GM21529 (cell line): Measurements from ENCODE around the gene LAIR2.
"Not testable (repeated sequence)": the region's sequence is repeated elsewhere in the genome, so short reads cannot be mapped to it uniquely, and the experiment has no call there.

Experiments used
- ATAC-seq: cut with Tn5 transposase; IDR thresholded peaks from one replicate; pipeline ENCODE4 v1.9.1; 2021; ENCODE audit not compliant: unreplicated experiment

LAIR2 gene

DNA sequence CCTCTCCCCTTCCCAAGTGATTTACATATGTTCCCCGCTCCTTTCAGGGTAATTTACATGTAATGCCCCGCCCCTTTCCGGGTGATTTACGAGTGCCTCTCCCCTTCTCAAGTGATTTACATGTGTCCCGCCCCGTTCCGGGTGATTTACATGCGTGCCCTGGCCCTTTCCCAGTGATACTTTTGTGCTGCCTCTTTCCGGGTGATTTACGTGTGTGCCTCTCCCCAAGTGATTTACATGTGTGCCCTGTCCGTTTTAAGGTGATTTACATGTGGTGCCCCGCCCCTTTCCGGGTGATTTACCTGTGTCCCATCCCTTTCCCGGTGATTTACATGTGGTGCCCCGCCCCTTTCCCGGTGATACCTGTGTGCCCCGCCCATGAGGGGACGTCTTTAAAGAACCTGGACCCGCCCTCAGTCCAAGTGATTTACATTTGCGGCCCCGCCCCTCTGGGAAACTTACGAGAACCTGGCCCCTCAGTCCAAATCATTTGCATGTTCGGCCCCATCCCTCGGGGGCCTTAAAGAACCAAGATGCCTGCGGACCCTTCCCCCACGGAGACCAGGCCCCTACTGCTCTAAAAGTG, 38.5 kb upstream of the LAIR2 start:
- peak; percentile 45 for ATAC-seq

DNA sequence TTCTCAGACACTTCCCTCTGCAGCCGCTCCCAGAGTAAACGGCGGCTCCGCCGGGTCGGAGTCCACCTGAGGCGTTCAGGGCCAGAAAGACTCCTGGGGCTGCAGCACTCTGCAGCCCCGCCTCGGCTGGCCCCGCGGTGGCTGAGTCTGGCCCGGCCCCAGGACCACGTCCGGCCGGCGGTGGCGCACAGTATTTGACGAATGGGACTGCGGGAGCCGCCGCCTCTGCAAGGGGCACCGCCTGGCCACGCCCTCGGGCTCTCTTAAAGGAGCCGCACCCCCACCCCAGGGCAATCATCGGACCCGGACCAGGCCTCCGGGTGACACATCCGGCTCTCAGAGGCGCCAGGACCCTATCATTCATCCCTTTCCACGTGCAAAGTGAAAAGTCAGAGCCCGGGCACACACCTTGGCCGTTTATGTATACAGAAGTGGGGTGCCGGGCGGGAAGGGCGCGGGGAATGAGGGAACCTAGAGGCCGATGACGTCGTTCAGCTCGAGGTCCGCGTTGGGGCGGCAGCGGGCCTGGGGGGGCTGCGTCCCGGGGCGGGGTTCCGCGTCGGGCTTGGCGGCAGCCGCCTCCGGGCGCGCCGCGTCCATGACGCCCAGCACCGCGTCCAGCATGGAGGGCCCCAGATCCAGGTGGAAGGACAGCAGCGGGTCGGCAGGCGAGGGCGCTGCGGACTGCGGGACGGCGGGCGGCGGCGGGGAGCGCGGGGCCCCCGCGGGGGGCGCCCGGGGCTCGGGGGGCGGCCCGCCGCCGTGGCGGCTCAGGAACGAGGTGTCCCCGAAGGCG, 37.8 kb upstream of the LAIR2 start:
- peak; percentile 39 for ATAC-seq

DNA sequence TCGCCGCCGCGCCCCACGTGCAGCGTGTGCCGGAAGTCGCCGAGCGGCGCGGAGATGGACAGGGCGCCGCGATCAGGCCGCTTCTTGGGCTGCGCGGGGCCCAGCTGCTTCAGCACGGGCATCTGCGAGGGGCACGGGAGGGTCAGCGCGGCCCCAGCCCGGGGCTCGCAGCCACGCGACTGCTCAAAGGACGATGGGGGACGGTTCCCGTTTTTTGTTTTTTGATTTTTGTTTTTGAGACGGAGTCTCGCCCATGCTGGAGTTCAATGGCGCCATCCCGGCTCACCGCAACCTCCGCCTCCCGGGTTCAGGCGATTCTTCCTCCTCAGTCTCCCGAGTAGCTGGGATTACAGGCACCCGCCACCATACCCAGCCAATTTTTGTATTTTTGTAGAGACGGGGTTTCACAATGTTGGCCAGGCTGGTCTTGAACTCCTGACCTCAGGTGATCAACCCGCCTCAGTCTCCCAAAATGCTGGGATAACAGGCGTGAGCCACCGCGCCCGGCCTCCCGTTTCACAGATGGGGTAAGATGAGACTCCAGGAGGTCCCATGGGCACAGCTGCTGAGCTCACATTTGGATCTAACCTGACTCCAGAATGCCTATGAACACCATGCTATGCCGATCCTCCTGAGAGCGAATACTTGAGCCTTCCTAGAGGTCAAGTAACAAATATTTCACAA, 37.1 kb upstream of the LAIR2 start:
- no peak for ATAC-seq

DNA sequence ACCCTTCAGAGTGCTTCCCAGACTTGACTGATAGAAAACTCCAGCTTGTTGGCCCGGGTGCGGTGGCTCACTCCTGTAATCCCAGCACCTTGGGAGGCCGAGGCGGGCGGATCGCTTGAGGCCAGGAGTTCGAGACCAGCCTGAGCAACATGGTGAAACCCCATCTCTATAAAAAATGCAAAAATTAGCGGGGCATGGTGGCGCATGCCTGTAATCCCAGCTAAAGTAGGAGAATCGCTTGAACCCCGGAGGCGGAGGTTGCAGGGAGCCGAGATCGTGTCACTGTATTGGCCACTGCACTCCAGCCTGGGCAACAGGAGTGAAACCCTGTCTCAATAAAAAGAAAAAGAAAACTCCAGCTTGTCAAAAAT, 36.5 kb upstream of the LAIR2 start:
- ATAC-seq, result not testable (repeated sequence)

DNA sequence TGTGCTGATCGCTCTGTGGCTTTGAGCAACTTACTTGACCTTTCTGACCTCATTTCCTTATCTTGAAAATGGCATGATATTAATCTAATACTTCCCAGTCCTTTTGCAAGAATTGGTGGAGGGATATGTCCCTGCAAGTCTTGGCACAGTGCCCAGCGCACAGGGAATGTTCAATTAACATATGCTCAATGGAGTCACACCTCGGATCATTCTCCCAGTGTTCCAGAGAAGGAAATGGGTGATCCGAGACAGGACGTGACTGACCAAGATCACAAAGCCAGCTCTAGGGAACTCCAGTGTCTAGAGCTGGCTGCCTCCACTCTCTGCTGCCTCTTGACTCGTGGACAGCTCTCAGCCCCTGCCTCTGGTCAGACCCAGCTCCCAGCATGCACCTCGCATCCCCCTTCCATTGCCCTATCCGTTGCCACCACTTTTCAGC, 33.1 kb upstream of the LAIR2 start:
- no peak for ATAC-seq

DNA sequence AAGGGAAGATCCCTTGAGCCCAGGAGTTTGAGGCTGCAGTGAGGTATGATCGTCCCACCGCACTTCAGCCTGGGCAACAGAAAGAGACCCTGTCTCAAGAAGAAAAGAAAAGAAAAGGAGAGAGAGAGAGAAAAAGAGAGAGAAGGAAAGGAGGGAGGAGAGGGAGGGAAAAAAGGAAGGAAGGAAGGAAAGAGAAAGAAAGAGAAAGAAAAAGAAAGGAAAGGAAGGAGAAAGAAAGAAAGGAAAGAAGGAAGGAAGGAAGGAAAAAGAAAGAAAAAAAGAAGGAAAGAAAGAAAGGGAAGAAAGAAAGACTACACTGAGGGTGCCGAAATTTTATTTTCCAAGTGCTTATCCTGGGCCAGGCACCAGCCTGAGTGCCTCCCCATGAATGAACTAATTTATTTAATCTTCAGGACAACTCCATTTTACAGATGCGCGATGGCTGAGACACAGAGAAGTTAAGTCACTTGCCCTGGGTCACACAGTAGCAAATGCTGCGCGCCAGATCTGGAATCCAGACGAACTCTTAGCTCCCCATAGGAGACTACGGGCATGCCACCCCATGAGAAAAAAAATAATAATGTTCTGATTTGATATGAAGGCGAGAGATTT, 32.2 kb upstream of the LAIR2 start:
- no peak for ATAC-seq

DNA sequence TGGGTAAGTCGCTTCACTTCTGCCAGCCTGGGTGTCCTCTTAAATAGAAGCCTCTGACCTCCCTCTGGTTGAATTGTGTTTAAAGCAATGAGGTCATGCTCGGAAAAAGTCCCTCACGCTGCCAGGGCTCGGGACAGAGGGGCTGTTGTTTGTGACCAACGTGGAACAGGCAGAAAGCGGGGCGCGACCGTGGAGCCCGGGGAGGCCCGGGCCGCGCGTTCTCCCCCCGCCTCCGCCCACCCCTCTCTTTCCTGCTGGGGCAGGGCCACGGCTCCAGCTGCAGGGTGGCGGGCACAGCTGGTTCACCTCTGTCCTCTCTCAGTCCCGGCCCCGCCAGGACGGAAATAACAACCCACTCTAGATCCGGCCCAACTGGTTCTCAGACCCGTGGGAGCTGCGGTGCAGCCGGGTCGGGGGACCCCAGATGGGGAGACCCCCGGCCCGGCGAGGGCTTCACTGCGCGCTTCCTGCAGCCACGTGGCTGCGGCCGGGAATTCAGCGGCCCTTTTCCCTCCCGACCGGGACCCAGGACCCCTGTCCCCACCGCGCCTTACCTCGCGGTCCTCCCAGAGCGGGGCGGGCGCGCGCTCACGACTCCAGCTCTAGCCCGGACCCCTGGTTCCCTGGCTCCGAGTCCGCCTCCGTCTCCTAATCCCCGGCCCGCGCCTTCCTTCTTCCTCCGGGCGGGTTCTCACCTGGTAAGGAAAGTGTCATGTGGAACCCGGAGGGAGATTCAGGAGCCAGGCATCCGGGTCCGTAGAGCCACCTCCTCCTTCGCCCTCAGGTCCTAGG, 31.4 kb upstream of the LAIR2 start:
- ATAC-seq, result no peak

DNA sequence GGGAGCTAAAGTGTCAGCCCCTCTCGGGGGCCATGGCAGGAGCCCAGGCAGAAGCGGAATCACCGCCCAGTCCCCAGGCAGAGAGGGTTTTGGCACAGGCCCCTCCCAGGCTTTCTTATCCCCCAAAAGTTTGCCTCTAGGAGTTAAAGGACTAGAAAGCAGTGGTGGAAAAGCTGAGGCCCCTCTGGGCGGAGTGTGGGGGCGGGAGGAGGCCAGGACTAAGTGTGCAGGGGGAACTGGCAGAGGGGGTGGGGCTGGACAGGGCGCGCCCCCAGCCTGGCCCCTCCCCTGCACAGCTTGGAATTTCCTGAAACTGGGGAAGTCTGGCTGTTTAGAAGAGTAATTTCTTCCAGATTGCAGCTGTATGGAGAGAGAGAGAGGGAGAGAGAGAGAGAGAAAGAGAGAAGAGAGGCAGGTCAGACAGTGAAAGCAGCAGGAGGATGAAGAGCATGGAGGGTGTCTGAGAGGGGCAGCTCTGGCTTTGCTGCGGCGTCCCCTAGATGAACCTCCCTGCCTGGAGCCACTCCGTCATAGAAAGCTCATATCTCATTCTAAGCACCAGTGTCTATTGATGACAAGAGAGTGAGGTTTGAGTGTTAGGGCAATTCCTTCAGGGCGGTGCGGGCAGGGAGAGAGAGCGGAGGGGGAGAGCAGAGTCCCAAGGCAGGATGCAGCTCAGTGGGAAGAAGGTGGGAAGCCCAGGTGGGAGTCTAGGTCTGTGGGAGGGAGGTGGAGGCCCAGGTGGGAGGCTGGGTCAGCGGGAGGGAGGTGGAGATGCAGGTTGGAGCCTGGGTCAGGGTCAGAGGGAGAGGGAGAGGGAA, 29.4 kb upstream of the LAIR2 start, which contains the start of gene CDC42EP5:
CDC42EP5 (minus strand) TSS at position 226 of the 821 bp plus-strand sequence. CDS start 7,749 bp downstream, outside the sequence.
- ATAC-seq, result no peak

DNA sequence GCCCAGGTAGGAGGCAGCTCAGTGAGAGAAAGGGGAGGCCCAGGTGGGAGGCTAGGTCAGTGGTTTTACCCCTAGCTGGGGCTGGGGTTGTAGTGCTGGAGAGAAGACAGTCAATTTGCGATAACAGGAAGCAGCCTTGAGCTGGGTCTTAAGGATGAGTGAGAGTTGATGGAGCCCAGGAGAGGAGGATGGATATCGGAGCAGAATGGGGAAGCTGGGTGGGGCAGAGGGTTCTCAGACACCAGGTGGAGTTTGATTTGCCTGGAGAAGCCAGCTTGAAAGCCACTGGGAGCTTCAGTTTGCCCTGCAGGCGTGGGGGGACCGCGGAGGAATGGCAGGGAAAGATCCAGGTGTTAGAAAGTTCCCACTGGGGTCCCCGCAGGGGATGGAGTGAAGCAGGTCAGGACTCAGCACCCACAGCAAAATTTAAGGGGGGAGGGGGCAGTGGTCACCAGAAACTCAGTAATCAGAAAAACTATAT, 28.7 kb upstream of the LAIR2 start:
- no peak for ATAC-seq

DNA sequence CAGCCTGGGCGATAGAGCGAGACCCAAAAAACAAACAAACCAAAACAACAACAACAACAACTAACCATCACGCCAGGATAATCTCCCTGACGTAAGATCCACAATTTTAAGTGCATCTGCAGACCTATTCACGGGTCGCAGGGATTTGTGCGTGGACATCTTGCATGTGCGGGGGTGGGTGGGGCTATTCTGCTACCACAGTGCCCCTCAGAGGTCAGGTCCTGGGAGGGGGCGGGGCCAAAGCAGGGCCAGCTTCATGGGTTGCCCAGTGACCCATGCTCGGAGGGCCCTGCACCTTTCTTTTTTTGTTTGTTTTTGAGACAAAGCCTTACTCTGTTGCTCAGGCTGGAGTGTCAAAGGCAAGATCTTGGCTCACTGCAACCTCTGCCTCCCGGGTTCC, 26.9 kb upstream of the LAIR2 start:
- ATAC-seq, result no peak

DNA sequence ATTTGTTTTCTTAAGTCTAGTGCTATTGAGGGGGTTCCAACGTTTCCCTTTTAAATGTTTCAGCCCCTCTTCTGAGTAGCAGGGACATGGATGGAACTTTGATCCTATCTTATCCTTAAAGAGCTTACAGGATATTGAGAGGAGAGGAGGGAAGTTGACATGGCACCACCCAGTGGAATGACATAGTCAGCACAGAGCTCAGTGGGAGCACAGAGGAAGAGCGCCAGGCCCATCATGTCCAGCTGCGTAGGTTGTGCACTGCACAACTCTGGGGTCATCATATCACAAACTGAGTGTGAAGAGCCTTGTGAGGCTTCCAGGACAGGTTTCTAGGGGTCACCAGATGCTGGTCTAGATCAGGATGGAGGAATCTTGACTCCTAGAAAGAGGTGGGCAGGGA, 25.0 kb upstream of the LAIR2 start:
- ATAC-seq, result no peak

DNA sequence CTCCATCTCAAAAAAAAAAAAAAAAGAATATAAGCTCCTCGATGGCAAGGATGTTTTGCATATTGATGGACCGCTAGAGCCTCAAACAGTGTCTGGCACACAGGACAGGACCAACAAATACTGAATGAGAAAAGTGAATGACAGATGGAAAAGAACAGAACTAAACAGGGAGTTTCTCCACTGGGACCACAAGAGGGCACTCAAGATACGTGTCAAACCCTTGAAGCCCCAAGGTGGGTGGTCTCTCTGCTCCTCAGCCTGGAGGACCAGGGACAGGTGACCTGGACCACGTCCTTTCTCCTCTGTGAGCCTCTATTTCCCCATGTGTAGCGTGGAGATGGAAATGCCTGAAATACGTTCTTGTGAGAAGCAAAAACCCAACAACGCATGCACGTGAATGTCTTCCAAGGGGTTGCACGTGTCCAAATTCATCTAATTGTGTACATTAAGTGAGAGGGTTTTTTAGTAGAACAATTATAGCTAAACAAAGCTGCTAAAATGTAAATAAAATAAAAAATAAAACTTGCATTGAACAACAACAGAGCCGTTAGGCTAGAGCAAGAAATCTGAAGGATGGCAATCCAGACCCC, 23.9 kb upstream of the LAIR2 start:
- no peak for ATAC-seq

DNA sequence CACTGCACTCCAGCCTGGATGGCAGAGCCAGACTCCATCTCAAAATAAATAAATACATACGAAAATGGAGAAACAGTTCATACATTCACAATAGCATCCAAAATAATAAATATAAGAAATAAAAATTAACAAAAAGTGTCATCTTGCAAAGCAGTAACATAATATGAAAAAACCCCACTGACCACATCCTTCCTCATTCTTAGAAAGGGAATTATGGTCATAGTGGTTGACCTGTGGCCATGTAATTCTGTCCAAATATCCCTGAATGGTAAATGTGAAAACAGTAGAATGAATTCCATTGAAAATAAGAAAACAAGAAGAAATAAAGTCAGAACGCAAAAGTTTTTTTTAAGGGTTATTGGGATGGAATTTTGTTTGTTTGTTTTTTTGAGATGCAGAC, 22.6 kb upstream of the LAIR2 start:
- ATAC-seq, result no peak

DNA sequence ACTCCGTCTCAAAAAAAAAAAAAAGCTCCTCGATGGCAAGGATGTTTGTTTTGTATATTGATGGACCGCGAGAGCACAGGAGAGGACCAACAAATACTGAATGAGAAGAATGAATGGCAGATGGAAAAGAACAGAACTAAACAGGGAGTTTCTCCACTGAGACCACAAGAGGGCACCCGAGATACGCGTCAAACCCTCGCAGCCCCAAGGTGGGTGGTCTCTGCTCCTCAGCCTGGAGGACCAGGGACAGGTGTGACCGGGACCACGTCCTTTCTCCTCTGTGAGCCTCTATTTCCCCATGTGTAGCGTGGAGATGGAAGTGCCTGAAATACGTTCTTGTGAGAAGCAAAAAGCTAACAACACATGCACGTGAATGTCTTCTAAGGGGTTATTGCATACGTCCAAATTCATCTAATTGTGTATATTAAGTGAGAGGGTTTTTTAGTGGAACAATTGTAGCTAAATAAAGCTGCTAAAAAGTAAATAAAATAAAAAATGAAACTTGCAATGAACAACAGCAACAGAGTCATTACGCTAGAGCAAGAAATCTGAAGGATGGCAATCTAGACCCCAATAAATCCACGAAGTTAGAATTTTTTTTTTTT, 21.2 kb upstream of the LAIR2 start:
- no peak for ATAC-seq

DNA sequence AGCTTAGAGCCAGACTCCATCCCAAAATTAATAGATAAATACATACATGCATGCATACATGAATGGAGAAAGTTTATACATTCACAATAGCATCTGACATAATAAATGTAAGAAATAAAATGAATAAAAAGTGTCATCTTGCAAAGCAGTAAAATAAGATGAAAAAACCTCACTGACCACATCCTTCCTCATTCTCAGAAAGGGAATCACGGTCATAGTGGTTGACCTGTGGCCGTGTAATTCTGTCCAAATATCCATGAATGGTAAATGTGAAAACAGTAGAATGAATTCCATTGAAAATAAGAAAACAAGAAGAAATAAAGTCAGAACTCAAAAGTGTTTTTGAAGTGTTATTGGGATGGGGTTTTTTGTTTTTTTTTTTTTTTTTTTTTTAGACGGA, 19.7 kb upstream of the LAIR2 start:
- ATAC-seq, result no peak

DNA sequence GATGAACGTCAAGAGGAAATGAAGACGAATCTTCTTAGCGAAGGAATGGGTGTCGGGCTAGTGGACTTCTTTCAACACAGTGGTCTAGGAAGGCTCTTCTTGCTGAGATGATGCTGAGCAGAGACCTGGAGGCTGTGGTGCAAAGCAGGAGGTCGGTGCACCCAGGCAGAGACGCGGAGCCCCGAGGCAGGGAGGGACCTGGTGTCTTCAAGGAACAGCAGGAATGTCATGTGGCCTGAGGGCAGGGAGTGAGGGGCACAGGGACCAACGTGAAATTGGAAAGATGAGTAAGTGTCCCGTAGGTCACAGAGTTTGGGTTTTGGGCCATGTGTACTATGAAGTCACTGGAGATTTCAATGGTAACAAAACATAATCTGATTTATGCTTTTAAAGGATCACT, 18.2 kb upstream of the LAIR2 start:
- ATAC-seq, result no peak

DNA sequence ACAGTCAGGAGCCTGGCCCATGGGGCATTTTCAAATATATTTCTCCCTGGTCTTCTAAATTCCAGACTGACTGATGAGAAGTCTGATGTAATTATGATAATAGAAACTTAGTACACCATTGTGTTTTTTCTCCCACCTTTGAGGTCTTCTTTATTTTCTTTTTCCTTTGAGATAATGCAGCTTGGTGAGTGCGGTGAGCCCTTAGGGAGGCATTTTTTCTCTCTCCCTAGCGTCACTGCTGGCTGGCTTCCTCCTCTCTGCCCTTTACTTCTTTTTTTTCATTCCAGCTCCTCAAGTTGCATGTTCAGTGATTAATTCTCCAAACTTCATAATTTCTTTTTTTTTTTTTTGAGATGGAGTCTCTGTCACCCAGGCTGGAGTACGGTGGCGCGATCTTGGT, 16.8 kb upstream of the LAIR2 start:
- ATAC-seq, result no peak

DNA sequence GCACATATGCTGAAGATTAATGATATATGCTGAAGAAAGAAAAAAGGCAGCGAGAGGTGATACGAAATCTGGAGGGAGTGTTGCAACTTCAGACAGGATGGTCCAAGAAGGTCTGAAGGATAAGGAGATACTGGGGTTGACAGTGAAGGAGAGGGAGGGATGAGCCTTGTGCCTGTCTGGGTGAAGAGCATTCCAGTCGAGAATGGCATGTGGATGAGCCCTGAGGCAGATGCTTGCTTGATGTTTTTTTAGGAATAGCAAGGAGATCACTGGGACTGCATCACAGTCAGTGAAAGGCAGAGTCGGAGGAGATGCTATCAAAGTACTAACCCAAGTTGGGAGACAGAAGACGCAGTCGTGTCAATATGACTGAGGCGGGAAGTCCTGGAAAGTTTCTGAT, 13.3 kb upstream of the LAIR2 start:
- ATAC-seq, result no peak

DNA sequence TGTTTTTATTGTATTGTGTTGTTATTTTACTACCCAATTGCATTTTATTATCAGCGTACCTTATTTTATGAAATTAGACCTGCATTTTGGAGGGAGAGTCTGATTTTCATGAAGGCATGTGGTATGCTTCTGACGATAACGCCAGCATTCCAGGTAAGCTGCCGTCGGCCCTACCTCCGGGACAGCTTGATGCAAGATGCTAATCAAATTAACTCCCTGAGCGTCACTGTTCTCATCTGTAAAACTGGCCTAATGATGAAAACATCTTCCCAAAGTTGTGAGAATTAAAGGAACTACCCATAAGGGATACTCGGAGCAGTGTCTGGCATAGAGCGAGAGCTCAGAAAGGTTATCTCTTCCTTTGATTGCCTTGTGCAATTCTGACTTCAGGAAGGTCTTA, 12.9 kb upstream of the LAIR2 start:
- no peak for ATAC-seq
